K562 (cell line): ENCODE data around the gene ARHGEF26. TPM values are rescaled to one million over a fixed set of nuclear protein-coding genes. Genes with fewer than 3 reads are reported as not detected.

Source experiments
- ATAC-seq: fragments of 200-7000 bp; cut with Tn5 transposase; 3 replicates; pipeline ENCODE4 v1.9.1; 2020; ENCODE audit warnings: moderate library complexity
- BruUV-seq: library from RNA; stranded (reverse); fragments of 400-500 nt; replicated peaks from 2 replicates; lab custom pipeline; 2021; lab: Mats Ljungman, UMichigan
- CTCF ChIA-PET: fragments of 300-600 bp; formaldehyde crosslinking; extraction: SDS; loops from one replicate; lab custom pipeline; 2021; ENCODE audit warnings: low intra/inter-chr PET ratio; lab: Yijun Ruan, JAX
- POLR2A ChIA-PET: fragments of 300-600, 350-650 bp; sonication (Branson Sonifier 250); formaldehyde crosslinking; extraction: SDS; loops from one replicate; lab custom pipeline; 2021; ENCODE audit warnings: antibody characterized with exemption, inconsistent platforms; lab: Yijun Ruan, JAX
- DNase-seq, 4 experiments: peaks; one replicate each; pipeline versions ENCODE4 v3.0.0 to v3.0.0-alpha.2; 2011 to 2018; ENCODE audit warnings: low spot score in 3 of 4, mixed read lengths in 3 of 4; ENCODE audit errors: extremely low read depth in 1 of 4
- FAIRE-seq: peaks from 2 replicates; lab custom pipeline; 2011; peaks lifted over from hg19 to GRCh38; lab: Jason Lieb, UNC
- H2AFZ ChIP-seq: 2 replicates; pipeline ENCODE4 v1.6.0; 2011; ENCODE audit warnings: low read depth, low read length, control low read depth, inconsistent platforms
- H3K27ac ChIP-seq: fragments of 200-600 bp; 3 replicates; pipeline ENCODE4 v1.8.0; 2011; ENCODE audit warnings: low read depth, mild to moderate bottlenecking, control low read depth, inconsistent platforms, low read length, moderate library complexity, mixed read lengths; ENCODE audit errors: extremely low read depth
- H3K27me3 ChIP-seq, 2 experiments: fragments of 300-600 bp in 1 of 2; 2 replicates in 1 of 2; 3 replicates in 1 of 2; pipeline versions ENCODE4 v1.6.0 to v1.8.0; 2011; ENCODE audit warnings: inconsistent platforms in 2 of 2, low read length in 2 of 2, mild to moderate bottlenecking in 1 of 2, mixed read lengths in 1 of 2, moderate library complexity in 1 of 2; ENCODE audit not compliant: control insufficient read depth in 2 of 2, insufficient read depth in 2 of 2
- H3K36me3 ChIP-seq: fragments of 300-600 bp; 3 replicates; pipeline ENCODE4 v1.8.0; 2011; ENCODE audit warnings: mild to moderate bottlenecking, low read length, inconsistent platforms; ENCODE audit not compliant: control insufficient read depth, insufficient read depth
- H3K4me1 ChIP-seq, 2 experiments: fragments of 200-600 bp in 1 of 2; replicated peaks in 1 of 2; 2 replicates in 1 of 2; 3 replicates in 1 of 2; pipeline versions ENCODE4 v1.5.1 to v1.8.0; 2011; ENCODE audit warnings: inconsistent platforms in 2 of 2, low read length in 2 of 2, mild to moderate bottlenecking in 1 of 2, mixed read lengths in 1 of 2, moderate library complexity in 1 of 2; ENCODE audit not compliant: control insufficient read depth in 2 of 2, insufficient read depth in 2 of 2
- H3K4me2 ChIP-seq: 2 replicates; pipeline ENCODE4 v1.6.1; 2011; ENCODE audit warnings: low read length, control low read depth, inconsistent platforms, mixed read lengths; ENCODE audit not compliant: insufficient read depth
- H3K4me3 ChIP-seq: fragments of 200-600 bp; sonication (generic), shearing (Covaris generic); 2 replicates; pipeline ENCODE4 v1.5.1; 2016; ENCODE audit warnings: control low read depth, inconsistent platforms
- H3K79me2 ChIP-seq: fragments of 200-600 bp; 3 replicates; pipeline ENCODE4 v1.8.0; 2011; ENCODE audit warnings: low read length, inconsistent platforms; ENCODE audit not compliant: control insufficient read depth, insufficient read depth
- H3K9ac ChIP-seq, 2 experiments: 2 replicates each; pipeline versions ENCODE4 v1.6.0 to v1.6.1; 2011; ENCODE audit warnings: low read depth in 2 of 2, low read length in 2 of 2, control low read depth in 1 of 2, inconsistent platforms in 1 of 2, mild to moderate bottlenecking in 1 of 2, mixed read lengths in 1 of 2; ENCODE audit not compliant: insufficient read depth in 1 of 2
- H3K9me1 ChIP-seq: one replicate; pipeline ENCODE4 v1.6.0; 2011; ENCODE audit warnings: inconsistent platforms, mild to moderate bottlenecking, low read length, moderate library complexity; ENCODE audit not compliant: control insufficient read depth, insufficient read depth
- H3K9me3 ChIP-seq: replicated peaks from 2 replicates; pipeline ENCODE4 v1.5.1; 2011; ENCODE audit warnings: low read depth, low read length, inconsistent platforms; ENCODE audit not compliant: control insufficient read depth, insufficient read depth
- H4K20me1 ChIP-seq: replicated peaks from 2 replicates; pipeline ENCODE4 v1.6.1; 2011; ENCODE audit warnings: low read length, inconsistent platforms, mixed read lengths; ENCODE audit not compliant: control insufficient read depth, insufficient read depth
- DMBX1 ChIP-seq: fragments of 250-450 bp; sonication (Bioruptor Pico); IDR thresholded peaks from 2 replicates; pipeline ENCODE4 v1.8.0; 2022; ENCODE audit warnings: inconsistent platforms, mild to moderate bottlenecking, moderate library complexity, borderline replicate concordance
- HSF4 ChIP-seq: fragments of 250-450 bp; sonication (Bioruptor Pico); IDR thresholded peaks from 2 replicates; pipeline ENCODE4 v2.1.2; 2022; ENCODE audit warnings: mild to moderate bottlenecking, moderate library complexity, borderline replicate concordance
- NFE2L1 ChIP-seq: fragments of 450-650 bp; IDR thresholded peaks from 2 replicates; pipeline ENCODE4 v1.6.1; 2016; ENCODE audit warnings: missing genetic modification characterization, low read depth, mild to moderate bottlenecking, missing compliant biosample characterization, moderate library complexity, borderline replicate concordance
- NKRF ChIP-seq: fragments of 450-650 bp; IDR thresholded peaks from 2 replicates; pipeline ENCODE4 v1.6.1; 2016; ENCODE audit warnings: borderline replicate concordance
- PHTF2 ChIP-seq: fragments of 250-450 bp; sonication (Bioruptor Pico); IDR thresholded peaks from 2 replicates; pipeline ENCODE4 v1.5.0; 2021; ENCODE audit warnings: mild to moderate bottlenecking
- SAP30 ChIP-seq: fragments of 200-600 bp; sonication (generic); IDR thresholded peaks from 2 replicates; pipeline ENCODE4 v1.6.1; 2012; ENCODE audit warnings: borderline replicate concordance, low read depth, mild to moderate bottlenecking, moderate library complexity, low read length, control low read depth, inconsistent platforms; ENCODE audit not compliant: insufficient read depth, poor library complexity, severe bottlenecking
- SLC30A9 ChIP-seq: fragments of 250-450 bp; sonication (Bioruptor Pico); IDR thresholded peaks from 2 replicates; pipeline ENCODE4 v1.8.0; 2022; ENCODE audit warnings: mild to moderate bottlenecking, moderate library complexity
- ZBED1 ChIP-seq: IDR thresholded peaks from 2 replicates; pipeline ENCODE4 v1.6.1; 2014
- ZBTB7A ChIP-seq: IDR thresholded peaks from 2 replicates; pipeline ENCODE4 v1.6.1; 2011; ENCODE audit warnings: low read depth, mild to moderate bottlenecking, low read length, moderate library complexity, borderline replicate concordance; ENCODE audit not compliant: control insufficient read depth
- ZFX ChIP-seq: sonication (generic); formaldehyde crosslinking; IDR thresholded peaks from 2 replicates; pipeline ENCODE4 v1.8.0; 2022; ENCODE audit warnings: mild to moderate bottlenecking, missing genetic modification reagents, moderate library complexity
- ZNF3 ChIP-seq: fragments of 250-450 bp; sonication (Bioruptor Pico); IDR thresholded peaks from 2 replicates; pipeline ENCODE4 v1.5.0; 2021; ENCODE audit warnings: mild to moderate bottlenecking, moderate library complexity
- ZNF449 ChIP-seq: fragments of 250-450 bp; sonication (Bioruptor Pico); IDR thresholded peaks from 2 replicates; pipeline ENCODE4 v1.8.0; 2022; ENCODE audit warnings: moderate library complexity, mild to moderate bottlenecking, inconsistent platforms
- ZNF764 ChIP-seq: fragments of 250-450 bp; sonication (Bioruptor Pico); IDR thresholded peaks from 2 replicates; pipeline ENCODE4 v1.4.0; 2020; ENCODE audit warnings: low read depth, mild to moderate bottlenecking, moderate library complexity
- WGBS: fragments of 100-300 bp; shearing (Covaris generic); methylation state at CpG from one replicate; pipeline ENCODE4 v1.1.6; 2016; ENCODE audit warnings: low coverage, mixed read lengths; ENCODE audit not compliant: insufficient coverage; ENCODE audit errors: missing lambda C conversion rate; 5-methylcytosine and 5-hydroxymethylcytosine counted together
- in situ Hi-C: fragments of 300-500 bp; cut with MboI; formaldehyde crosslinking; loops from 4 replicates; pipeline ENCODE4 v1.15.0; 2018; ENCODE audit warnings: inconsistent platforms, mixed read lengths
- intact Hi-C: fragments of 100-400 bp; cut with micrococcal nuclease; formaldehyde crosslinking; loops from 2 replicates; pipeline ENCODE4 v1.14.2; 2022
- polyA plus RNA-seq, 8 experiments: library from polyadenylated mRNA; depleted of rRNA in 4 of 8; stranded (reverse) in 5 of 8; unstranded in 3 of 8; fragments of >200 nt; fragmentation: Nextera tagmentation in 2 of 8; fragmentation: Illumina TruSeq in 1 of 8; extraction: Ambion mirVana in 2 of 8; extraction: Trizol in 1 of 8; gene quantifications; 2 replicates each; pipeline versions ENCODE4 v1.2.1 to v1.2.3, GENCODE V29; 2011 to 2014; ENCODE audit warnings: inconsistent platforms in 1 of 8, missing spikeins in 1 of 8
- total RNA-seq, 7 experiments: library from RNA; depleted of rRNA in 6 of 7; stranded (reverse); fragments of >200 nt in 6 of 7; fragmentation: Illumina TruSeq in 2 of 7; extraction: Trizol in 2 of 7; gene quantifications; 2 replicates each; pipeline versions ENCODE4 v1.2.1 to v1.2.3, GENCODE V29; 2011 to 2021; ENCODE audit warnings: low replicate concordance in 1 of 7
- TF ChIP-seq, protein P1 (sequence below): fragments of 200-800 bp; sonication (Bioruptor generic); IDR thresholded peaks from 2 replicates; pipeline ENCODE4 v1.6.1; 2016; ENCODE audit warnings: missing genetic modification characterization, missing compliant biosample characterization

The ARHGEF26 gene
- total and polyA plus RNA-seq, 9 of the 15 experiments (the other 6 are each of a cell fraction or from before 2014, with no cell fraction given) = 0.01 to 0.11 (median 0.04) TPM; not detected in 2

GRCh38 chr3:154102225-154102624 lies 19.0 kb upstream of the ARHGEF26 start:
- Histone ChIP-seq H3K27me3 (no peaks in the 10 kb centered on the region), H4K20me1 (no peaks in the 10 kb centered on the region), H2AFZ (no peak overlapping the region), H3K9me3 (no peaks in the 10 kb centered on the region), H3K9me1 (no peaks in the 10 kb centered on the region), H3K36me3 (no peaks in the 10 kb centered on the region), H3K9ac (no peak overlapping the region), H3K27ac (no peak overlapping the region), H3K4me2 (no peak overlapping the region), H3K4me3 (no peak overlapping the region), H3K4me1 (no peaks in the 10 kb centered on the region), H3K79me2 (no peaks in the 10 kb centered on the region)
- ChIA-PET POLR2A (no interaction called here), CTCF (no interaction called here)
- no peak for ATAC-seq
- FAIRE-seq = no peak
- no peak for DNase-seq
- intact Hi-C loops = no loop called here
- WGBS = 0% methylated on average over 1 of the region's 1 CpG
- in situ Hi-C loops = no loop called here
- BruUV-seq = no TSS peak
- TF ChIP-seq, protein P1, sequence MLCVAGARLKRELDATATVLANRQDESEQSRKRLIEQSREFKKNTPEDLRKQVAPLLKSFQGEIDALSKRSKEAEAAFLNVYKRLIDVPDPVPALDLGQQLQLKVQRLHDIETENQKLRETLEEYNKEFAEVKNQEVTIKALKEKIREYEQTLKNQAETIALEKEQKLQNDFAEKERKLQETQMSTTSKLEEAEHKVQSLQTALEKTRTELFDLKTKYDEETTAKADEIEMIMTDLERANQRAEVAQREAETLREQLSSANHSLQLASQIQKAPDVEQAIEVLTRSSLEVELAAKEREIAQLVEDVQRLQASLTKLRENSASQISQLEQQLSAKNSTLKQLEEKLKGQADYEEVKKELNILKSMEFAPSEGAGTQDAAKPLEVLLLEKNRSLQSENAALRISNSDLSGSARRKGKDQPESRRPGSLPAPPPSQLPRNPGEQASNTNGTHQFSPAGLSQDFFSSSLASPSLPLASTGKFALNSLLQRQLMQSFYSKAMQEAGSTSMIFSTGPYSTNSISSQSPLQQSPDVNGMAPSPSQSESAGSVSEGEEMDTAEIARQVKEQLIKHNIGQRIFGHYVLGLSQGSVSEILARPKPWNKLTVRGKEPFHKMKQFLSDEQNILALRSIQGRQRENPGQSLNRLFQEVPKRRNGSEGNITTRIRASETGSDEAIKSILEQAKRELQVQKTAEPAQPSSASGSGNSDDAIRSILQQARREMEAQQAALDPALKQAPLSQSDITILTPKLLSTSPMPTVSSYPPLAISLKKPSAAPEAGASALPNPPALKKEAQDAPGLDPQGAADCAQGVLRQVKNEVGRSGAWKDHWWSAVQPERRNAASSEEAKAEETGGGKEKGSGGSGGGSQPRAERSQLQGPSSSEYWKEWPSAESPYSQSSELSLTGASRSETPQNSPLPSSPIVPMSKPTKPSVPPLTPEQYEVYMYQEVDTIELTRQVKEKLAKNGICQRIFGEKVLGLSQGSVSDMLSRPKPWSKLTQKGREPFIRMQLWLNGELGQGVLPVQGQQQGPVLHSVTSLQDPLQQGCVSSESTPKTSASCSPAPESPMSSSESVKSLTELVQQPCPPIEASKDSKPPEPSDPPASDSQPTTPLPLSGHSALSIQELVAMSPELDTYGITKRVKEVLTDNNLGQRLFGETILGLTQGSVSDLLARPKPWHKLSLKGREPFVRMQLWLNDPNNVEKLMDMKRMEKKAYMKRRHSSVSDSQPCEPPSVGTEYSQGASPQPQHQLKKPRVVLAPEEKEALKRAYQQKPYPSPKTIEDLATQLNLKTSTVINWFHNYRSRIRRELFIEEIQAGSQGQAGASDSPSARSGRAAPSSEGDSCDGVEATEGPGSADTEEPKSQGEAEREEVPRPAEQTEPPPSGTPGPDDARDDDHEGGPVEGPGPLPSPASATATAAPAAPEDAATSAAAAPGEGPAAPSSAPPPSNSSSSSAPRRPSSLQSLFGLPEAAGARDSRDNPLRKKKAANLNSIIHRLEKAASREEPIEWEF (CRISPR knock-in tag) = no peak
- TF ChIP-seq SAP30 (no peak), PHTF2 (CRISPR knock-in tag) (no peak), ZNF3 (no peak), SLC30A9 (no peak), NFE2L1 (tag) (no peak), ZBED1 (no peak), ZNF449 (CRISPR knock-in tag) (no peak), ZBTB7A (no peak), ZNF764 (CRISPR knock-in tag) (no peak), NKRF (no peak), ZFX (no peak), HSF4 (no peak), DMBX1 (CRISPR knock-in tag) (no peak)
